DND-41 (cell line): ENCODE measurements around the gene GPR132.

ENCODE experiments used
- EZH2 ChIP-seq: IDR thresholded peaks from 3 replicates; pipeline ENCODE4 v1.6.1; 2012; ENCODE audit warnings: borderline replicate concordance, low read depth, mild to moderate bottlenecking, moderate library complexity, low read length, inconsistent platforms; ENCODE audit not compliant: severe bottlenecking
- TF ChIP-seq, protein P1 (sequence below): IDR thresholded peaks from 2 replicates; pipeline ENCODE4 v1.5.1; 2012; ENCODE audit warnings: borderline replicate concordance, low read length, moderate library complexity, mild to moderate bottlenecking; ENCODE audit not compliant: poor library complexity, severe bottlenecking; ENCODE audit errors: extremely low read depth

- TF ChIP-seq, protein P1, sequence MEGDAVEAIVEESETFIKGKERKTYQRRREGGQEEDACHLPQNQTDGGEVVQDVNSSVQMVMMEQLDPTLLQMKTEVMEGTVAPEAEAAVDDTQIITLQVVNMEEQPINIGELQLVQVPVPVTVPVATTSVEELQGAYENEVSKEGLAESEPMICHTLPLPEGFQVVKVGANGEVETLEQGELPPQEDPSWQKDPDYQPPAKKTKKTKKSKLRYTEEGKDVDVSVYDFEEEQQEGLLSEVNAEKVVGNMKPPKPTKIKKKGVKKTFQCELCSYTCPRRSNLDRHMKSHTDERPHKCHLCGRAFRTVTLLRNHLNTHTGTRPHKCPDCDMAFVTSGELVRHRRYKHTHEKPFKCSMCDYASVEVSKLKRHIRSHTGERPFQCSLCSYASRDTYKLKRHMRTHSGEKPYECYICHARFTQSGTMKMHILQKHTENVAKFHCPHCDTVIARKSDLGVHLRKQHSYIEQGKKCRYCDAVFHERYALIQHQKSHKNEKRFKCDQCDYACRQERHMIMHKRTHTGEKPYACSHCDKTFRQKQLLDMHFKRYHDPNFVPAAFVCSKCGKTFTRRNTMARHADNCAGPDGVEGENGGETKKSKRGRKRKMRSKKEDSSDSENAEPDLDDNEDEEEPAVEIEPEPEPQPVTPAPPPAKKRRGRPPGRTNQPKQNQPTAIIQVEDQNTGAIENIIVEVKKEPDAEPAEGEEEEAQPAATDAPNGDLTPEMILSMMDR, result no peak
- no peak for TF ChIP-seq EZH2
Measured at GRCh38 chr14:105066240-105067071, 1.2 kb upstream of the GPR132 start.
